Upper lobe of right lung (tissue), 1 donor: Measurements from ENCODE around the gene PFDN4. TPM values are rescaled to one million over a fixed set of nuclear protein-coding genes. Genes with fewer than 3 reads are reported as not detected.
"Not testable (repeated sequence)": the region's sequence is repeated elsewhere in the genome, so short reads cannot be mapped to it uniquely, and the experiment has no call there.

ENCODE experiments used
- ATAC-seq: fragments of 200-7000 bp; cut with Tn5 transposase; one replicate; pipeline ENCODE4 v1.9.1; 2020; ENCODE audit warnings: mild to moderate bottlenecking, moderate library complexity
- DNase-seq: peaks from one replicate; pipeline ENCODE4 v3.0.0-alpha.2; 2020
- H3K27ac ChIP-seq: fragments of 200-600 bp; one replicate; pipeline ENCODE4 v1.8.0; 2022
- H3K27me3 ChIP-seq: fragments of 200-600 bp; one replicate; pipeline ENCODE4 v1.8.0; 2022; ENCODE audit warnings: mild to moderate bottlenecking
- H3K36me3 ChIP-seq: fragments of 200-600 bp; one replicate; pipeline ENCODE4 v1.8.0; 2022
- H3K4me1 ChIP-seq: fragments of 200-600 bp; one replicate; pipeline ENCODE4 v1.8.0; 2022
- H3K4me3 ChIP-seq: fragments of 200-600 bp; one replicate; pipeline ENCODE4 v1.8.0; 2022; ENCODE audit warnings: mild to moderate bottlenecking
- H3K9me3 ChIP-seq: fragments of 200-600 bp; one replicate; pipeline ENCODE4 v1.8.0; 2022
- intact Hi-C: fragments of 100-400 bp; cut with DNase I; formaldehyde crosslinking; loops from one replicate; pipeline ENCODE4 v1.11.0; 2022
- total RNA-seq: library from RNA; stranded (reverse); fragmentation: NEBNext Ultra II Directional; extraction: Animal tissue kit (Norgen Biotek cat#: 25700); gene quantifications from one replicate; pipeline ENCODE4 v1.2.1, GENCODE V29; 2021
- TF ChIP-seq, protein P1 (sequence below): fragments of 200-600 bp; IDR thresholded peaks from one replicate; pipeline ENCODE4 v1.8.0; 2022; ENCODE audit warnings: antibody characterized with exemption
- donor health status: DM: no; HTN: yes; CAD: no; lungs with severe emphysema.

The PFDN4 gene
- total RNA-seq, 1 donor from 2014 or later, result 19.9 TPM

- intact Hi-C loops, result no loop called here
- H3K27ac ChIP-seq, result no peak overlapping the region
- no peak for ATAC-seq
Observed at GRCh38 chr20:54262671-54263070, 54.8 kb downstream of the PFDN4 start.

GRCh38 chr20:54263116-54263690, 55.3 kb downstream of the PFDN4 start:
- Histone ChIP-seq H3K27ac (no peak overlapping the region), H3K4me1 (no peaks in the 10 kb centered on the region), H3K9me3 (no peaks in the 10 kb centered on the region), H3K4me3 (no peak overlapping the region), H3K36me3 (no peaks in the 10 kb centered on the region), H3K27me3 (no peaks in the 10 kb centered on the region)
- TF ChIP-seq, protein P1, sequence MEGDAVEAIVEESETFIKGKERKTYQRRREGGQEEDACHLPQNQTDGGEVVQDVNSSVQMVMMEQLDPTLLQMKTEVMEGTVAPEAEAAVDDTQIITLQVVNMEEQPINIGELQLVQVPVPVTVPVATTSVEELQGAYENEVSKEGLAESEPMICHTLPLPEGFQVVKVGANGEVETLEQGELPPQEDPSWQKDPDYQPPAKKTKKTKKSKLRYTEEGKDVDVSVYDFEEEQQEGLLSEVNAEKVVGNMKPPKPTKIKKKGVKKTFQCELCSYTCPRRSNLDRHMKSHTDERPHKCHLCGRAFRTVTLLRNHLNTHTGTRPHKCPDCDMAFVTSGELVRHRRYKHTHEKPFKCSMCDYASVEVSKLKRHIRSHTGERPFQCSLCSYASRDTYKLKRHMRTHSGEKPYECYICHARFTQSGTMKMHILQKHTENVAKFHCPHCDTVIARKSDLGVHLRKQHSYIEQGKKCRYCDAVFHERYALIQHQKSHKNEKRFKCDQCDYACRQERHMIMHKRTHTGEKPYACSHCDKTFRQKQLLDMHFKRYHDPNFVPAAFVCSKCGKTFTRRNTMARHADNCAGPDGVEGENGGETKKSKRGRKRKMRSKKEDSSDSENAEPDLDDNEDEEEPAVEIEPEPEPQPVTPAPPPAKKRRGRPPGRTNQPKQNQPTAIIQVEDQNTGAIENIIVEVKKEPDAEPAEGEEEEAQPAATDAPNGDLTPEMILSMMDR, result no peak
- intact Hi-C loops, result no loop called here
- ATAC-seq, result no peak
- no peak for DNase-seq

More at GRCh38 chr20:54262671-54263070, 54.8 kb downstream of the PFDN4 start:
- no peak overlapping the region for H3K4me3 ChIP-seq
- H3K9me3 ChIP-seq, result no peaks in the 10 kb centered on the region
- no peaks in the 10 kb centered on the region for H3K4me1 ChIP-seq
- no peaks in the 10 kb centered on the region for H3K36me3 ChIP-seq
- H3K27me3 ChIP-seq, result no peaks in the 10 kb centered on the region
- no peak for DNase-seq
- TF ChIP-seq, protein P1, result no peak

- H3K27me3 ChIP-seq, H3K4me1 ChIP-seq, ATAC-seq, H3K36me3 ChIP-seq, DNase-seq, H3K27ac ChIP-seq, H3K9me3 ChIP-seq, intact Hi-C loops, H3K4me3 ChIP-seq: not testable (repeated sequence)
Observed at GRCh38 chr20:54265791-54266190, 57.9 kb downstream of the PFDN4 start.

GRCh38 chr20:54266844-54267243, 59.0 kb downstream of the PFDN4 start:
- Histone ChIP-seq H3K9me3 (no peaks in the 10 kb centered on the region), H3K4me1 (no peaks in the 10 kb centered on the region), H3K27me3 (no peaks in the 10 kb centered on the region), H3K4me3 (no peak overlapping the region), H3K36me3 (no peaks in the 10 kb centered on the region), H3K27ac (no peak overlapping the region)
- no peak for ATAC-seq
- intact Hi-C loops, result no loop called here
- TF ChIP-seq, protein P1, result no peak
- DNase-seq, result no peak

DNA sequence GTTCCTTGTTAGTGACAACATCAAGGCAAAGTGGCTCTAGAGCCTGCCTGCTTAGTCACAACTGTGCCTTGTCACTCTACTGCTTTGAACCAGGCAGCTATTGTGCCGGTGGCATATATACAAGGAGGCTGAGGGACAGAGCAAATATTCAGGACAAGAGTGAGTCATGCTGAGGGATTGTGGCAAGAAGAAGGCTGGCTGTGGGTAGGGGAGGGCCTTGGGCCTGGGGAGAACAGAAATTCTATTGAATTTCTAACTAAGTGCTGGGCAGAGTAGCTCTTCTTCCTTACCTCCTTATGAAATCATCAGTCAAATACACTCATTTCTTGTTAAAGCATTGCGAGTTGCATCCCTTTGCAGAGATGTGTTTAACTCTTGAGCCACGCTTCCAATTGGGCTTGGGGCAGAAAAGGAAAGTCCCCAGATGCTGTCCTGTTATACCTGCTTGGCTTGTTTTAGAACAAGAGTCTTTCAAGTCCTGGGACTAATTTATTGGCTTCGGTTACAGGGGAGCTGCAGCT, 59.7 kb downstream of the PFDN4 start:
- H3K27me3 ChIP-seq, result no peaks in the 10 kb centered on the region
- ATAC-seq, result peak; percentile 89
- DNase-seq, result no peak
- H3K27ac ChIP-seq, result no peak overlapping the region
- no peak overlapping the region for H3K4me3 ChIP-seq
- no peaks in the 10 kb centered on the region for H3K36me3 ChIP-seq
- H3K4me1 ChIP-seq, result no peaks in the 10 kb centered on the region
- TF ChIP-seq, protein P1, result no peak
- H3K9me3 ChIP-seq, result no peaks in the 10 kb centered on the region
- intact Hi-C loops, result no loop called here

DNA sequence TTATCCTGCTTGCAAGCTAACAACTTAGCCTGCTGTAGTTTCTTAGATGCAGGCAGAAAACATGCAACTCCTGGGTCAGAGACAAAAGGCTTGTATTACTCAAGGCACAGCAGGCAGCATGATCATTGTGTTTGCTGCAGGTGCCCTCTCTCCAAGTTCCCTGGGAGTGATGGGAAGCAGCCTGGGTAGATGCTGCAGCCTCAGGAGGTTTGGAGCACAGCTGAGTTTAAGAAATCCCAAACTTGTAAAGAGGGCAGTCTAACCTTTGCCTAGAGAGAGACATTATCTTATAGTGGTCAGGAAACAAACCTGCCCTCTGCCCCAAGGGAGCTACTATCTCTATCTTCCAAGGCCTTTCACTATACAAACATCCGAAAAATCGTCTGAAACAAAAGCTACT, 61.1 kb downstream of the PFDN4 start:
- no peak for ATAC-seq
- H3K4me3 ChIP-seq, result no peak overlapping the region
- H3K36me3 ChIP-seq, result no peaks in the 10 kb centered on the region
- intact Hi-C loops, result no loop called here
- H3K4me1 ChIP-seq, result no peaks in the 10 kb centered on the region
- no peaks in the 10 kb centered on the region for H3K9me3 ChIP-seq
- H3K27ac ChIP-seq, result no peak overlapping the region
- H3K27me3 ChIP-seq, result no peaks in the 10 kb centered on the region
- TF ChIP-seq, protein P1, result no peak
- no peak for DNase-seq

Other genes with a start within 250 kb of the PFDN4 start
- gene BCAS1, start 137.5 kb upstream of the PFDN4 start, total RNA-seq, result 0.81 TPM
- 0.17 TPM for gene CYP24A1, start 34.1 kb upstream of the PFDN4 start, total RNA-seq